Panc1 (cell line): ENCODE results near the gene COIL.

Experiments used
- POLR2AphosphoS5 ChIP-seq: IDR thresholded peaks from 2 replicates; pipeline ENCODE4 v1.6.1; 2012; ENCODE audit warnings: mild to moderate bottlenecking, low read depth, low read length, moderate library complexity
- SIN3A ChIP-seq: IDR thresholded peaks from 2 replicates; pipeline ENCODE4 v1.6.1; 2012; ENCODE audit warnings: low read depth, mild to moderate bottlenecking, low read length, moderate library complexity, borderline replicate concordance; ENCODE audit not compliant: insufficient read depth
- TCF7L2 ChIP-seq: IDR thresholded peaks from 2 replicates; pipeline ENCODE4 v1.6.1; 2011; ENCODE audit warnings: mild to moderate bottlenecking, low read depth, low read length, inconsistent platforms
- TF ChIP-seq, protein P1 (sequence below), 2 experiments: IDR thresholded peaks; 2 replicates each; pipeline ENCODE4 v1.6.1; 2011 to 2012; ENCODE audit warnings: low read depth in 2 of 2, control low read depth in 1 of 2, low read length in 1 of 2, mild to moderate bottlenecking in 1 of 2, moderate library complexity in 1 of 2; ENCODE audit not compliant: insufficient read depth in 1 of 2
- TF ChIP-seq, protein P2 (sequence below): fragments of 450-650 bp; IDR thresholded peaks from 2 replicates; pipeline ENCODE4 v1.5.1; 2017; ENCODE audit warnings: mild to moderate bottlenecking

DNA sequence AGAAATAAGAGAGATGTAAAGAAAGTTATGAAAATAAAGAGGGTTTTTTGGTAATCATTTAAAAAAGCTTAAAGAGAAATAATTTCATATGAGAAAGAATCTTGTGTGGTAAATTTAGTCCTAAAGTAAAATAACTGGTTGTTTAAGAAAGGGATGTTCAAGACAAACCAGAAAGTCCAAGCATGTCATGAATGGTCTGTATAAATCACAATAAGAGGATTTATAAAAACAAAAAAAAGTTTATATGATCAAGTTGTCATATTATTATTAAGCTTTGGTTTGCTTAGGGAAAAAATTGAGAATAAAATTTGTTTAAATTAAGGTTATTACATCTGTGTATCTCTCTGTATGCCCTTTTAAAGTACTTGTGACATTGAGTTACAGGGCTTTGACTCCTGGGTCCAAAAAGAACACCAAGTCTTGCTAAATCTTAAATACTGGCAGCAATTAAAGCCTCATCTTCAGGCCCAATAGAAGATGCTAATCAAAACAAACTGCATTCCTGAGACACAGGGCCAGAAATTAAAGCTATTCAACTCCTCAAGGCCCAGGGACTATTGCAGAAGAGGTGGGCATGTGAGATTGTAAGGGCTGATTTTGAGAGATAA, 31.4 kb downstream of the COIL start:
- TF ChIP-seq, protein P1, sequence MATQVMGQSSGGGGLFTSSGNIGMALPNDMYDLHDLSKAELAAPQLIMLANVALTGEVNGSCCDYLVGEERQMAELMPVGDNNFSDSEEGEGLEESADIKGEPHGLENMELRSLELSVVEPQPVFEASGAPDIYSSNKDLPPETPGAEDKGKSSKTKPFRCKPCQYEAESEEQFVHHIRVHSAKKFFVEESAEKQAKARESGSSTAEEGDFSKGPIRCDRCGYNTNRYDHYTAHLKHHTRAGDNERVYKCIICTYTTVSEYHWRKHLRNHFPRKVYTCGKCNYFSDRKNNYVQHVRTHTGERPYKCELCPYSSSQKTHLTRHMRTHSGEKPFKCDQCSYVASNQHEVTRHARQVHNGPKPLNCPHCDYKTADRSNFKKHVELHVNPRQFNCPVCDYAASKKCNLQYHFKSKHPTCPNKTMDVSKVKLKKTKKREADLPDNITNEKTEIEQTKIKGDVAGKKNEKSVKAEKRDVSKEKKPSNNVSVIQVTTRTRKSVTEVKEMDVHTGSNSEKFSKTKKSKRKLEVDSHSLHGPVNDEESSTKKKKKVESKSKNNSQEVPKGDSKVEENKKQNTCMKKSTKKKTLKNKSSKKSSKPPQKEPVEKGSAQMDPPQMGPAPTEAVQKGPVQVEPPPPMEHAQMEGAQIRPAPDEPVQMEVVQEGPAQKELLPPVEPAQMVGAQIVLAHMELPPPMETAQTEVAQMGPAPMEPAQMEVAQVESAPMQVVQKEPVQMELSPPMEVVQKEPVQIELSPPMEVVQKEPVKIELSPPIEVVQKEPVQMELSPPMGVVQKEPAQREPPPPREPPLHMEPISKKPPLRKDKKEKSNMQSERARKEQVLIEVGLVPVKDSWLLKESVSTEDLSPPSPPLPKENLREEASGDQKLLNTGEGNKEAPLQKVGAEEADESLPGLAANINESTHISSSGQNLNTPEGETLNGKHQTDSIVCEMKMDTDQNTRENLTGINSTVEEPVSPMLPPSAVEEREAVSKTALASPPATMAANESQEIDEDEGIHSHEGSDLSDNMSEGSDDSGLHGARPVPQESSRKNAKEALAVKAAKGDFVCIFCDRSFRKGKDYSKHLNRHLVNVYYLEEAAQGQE (IDR thresholded peaks at IDR 0.05; ENCODE audit: insufficient read depth in 1 of 2, low read depth in 2 of 2, low read length in 1 of 2) = no peak
- TF ChIP-seq, protein P2, sequence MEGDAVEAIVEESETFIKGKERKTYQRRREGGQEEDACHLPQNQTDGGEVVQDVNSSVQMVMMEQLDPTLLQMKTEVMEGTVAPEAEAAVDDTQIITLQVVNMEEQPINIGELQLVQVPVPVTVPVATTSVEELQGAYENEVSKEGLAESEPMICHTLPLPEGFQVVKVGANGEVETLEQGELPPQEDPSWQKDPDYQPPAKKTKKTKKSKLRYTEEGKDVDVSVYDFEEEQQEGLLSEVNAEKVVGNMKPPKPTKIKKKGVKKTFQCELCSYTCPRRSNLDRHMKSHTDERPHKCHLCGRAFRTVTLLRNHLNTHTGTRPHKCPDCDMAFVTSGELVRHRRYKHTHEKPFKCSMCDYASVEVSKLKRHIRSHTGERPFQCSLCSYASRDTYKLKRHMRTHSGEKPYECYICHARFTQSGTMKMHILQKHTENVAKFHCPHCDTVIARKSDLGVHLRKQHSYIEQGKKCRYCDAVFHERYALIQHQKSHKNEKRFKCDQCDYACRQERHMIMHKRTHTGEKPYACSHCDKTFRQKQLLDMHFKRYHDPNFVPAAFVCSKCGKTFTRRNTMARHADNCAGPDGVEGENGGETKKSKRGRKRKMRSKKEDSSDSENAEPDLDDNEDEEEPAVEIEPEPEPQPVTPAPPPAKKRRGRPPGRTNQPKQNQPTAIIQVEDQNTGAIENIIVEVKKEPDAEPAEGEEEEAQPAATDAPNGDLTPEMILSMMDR = no peak
- TF ChIP-seq SIN3A = no peak
- no peak for TF ChIP-seq POLR2AphosphoS5
- no peak for TF ChIP-seq TCF7L2
